HFF-Myc (cell line): ENCODE data around the gene PPP1R13L.

Source experiments
- DNase-seq: peaks from one replicate; pipeline ENCODE4 v3.0.0-alpha.2; 2011; ENCODE audit warnings: low read depth; ENCODE audit errors: extremely low read depth
- H3K4me3 ChIP-seq: replicated peaks from 2 replicates; pipeline ENCODE4 v1.5.1; 2011; ENCODE audit warnings: low read depth, mild to moderate bottlenecking, control low read depth, low read length
- TF ChIP-seq, protein P1 (sequence below): IDR thresholded peaks from 2 replicates; pipeline ENCODE4 v1.5.1; 2012; ENCODE audit warnings: mild to moderate bottlenecking, low read depth, low read length, control low read depth; ENCODE audit errors: missing control alignments

PPP1R13L gene, protein sequence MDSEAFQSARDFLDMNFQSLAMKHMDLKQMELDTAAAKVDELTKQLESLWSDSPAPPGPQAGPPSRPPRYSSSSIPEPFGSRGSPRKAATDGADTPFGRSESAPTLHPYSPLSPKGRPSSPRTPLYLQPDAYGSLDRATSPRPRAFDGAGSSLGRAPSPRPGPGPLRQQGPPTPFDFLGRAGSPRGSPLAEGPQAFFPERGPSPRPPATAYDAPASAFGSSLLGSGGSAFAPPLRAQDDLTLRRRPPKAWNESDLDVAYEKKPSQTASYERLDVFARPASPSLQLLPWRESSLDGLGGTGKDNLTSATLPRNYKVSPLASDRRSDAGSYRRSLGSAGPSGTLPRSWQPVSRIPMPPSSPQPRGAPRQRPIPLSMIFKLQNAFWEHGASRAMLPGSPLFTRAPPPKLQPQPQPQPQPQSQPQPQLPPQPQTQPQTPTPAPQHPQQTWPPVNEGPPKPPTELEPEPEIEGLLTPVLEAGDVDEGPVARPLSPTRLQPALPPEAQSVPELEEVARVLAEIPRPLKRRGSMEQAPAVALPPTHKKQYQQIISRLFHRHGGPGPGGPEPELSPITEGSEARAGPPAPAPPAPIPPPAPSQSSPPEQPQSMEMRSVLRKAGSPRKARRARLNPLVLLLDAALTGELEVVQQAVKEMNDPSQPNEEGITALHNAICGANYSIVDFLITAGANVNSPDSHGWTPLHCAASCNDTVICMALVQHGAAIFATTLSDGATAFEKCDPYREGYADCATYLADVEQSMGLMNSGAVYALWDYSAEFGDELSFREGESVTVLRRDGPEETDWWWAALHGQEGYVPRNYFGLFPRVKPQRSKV

GRCh38 chr19:45404557-45405434 is at the start of gene PPP1R13L:
Gene PPP1R13L (minus strand): TSS chr19:45405069. CDS start chr19:45398318, 6,751 bp downstream.
- TF ChIP-seq, protein P1, sequence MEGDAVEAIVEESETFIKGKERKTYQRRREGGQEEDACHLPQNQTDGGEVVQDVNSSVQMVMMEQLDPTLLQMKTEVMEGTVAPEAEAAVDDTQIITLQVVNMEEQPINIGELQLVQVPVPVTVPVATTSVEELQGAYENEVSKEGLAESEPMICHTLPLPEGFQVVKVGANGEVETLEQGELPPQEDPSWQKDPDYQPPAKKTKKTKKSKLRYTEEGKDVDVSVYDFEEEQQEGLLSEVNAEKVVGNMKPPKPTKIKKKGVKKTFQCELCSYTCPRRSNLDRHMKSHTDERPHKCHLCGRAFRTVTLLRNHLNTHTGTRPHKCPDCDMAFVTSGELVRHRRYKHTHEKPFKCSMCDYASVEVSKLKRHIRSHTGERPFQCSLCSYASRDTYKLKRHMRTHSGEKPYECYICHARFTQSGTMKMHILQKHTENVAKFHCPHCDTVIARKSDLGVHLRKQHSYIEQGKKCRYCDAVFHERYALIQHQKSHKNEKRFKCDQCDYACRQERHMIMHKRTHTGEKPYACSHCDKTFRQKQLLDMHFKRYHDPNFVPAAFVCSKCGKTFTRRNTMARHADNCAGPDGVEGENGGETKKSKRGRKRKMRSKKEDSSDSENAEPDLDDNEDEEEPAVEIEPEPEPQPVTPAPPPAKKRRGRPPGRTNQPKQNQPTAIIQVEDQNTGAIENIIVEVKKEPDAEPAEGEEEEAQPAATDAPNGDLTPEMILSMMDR: no peak
- DNase-seq: no peak
- H3K4me3 ChIP-seq: peak within 1 kb of the TSS; percentile 82

GRCh38 chr19:45451850-45452387 is 47.0 kb upstream of the PPP1R13L start:
- no peak overlapping the region for H3K4me3 ChIP-seq
- TF ChIP-seq, protein P1: no peak
- DNase-seq: no peak

- peak overlapping the region; percentile 51 for H3K4me3 ChIP-seq
- TF ChIP-seq, protein P1: no peak
- no peak for DNase-seq
Observed at GRCh38 chr19:45451131-45451849, 46.4 kb upstream of the PPP1R13L start.

- H3K4me3 ChIP-seq: peak overlapping the region; percentile 51
- TF ChIP-seq, protein P1: no peak
- no peak for DNase-seq
Observed at GRCh38 chr19:45450012-45450333, 45.1 kb upstream of the PPP1R13L start.

DNA sequence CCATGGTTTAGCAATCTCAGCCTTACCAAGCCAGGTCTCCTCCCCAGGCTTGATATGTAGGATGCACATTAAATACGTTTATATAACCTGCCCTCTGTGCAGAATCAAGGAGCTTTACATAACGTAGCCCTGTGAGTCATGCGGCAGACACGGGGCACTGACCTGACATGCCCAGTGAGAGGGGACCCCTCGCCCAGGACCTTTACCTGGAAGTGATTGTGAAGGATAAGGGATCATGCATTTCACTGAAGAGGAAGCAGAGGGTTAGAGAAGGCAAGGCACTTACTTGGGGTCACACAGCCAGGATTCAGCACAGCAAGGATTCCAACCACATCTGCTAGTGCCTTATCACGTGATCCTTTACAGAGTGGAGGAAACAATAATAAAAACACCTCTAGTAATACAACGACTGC is 44.0 kb upstream of the PPP1R13L start:
- TF ChIP-seq, protein P1: no peak
- no peak for DNase-seq
- H3K4me3 ChIP-seq: no peak overlapping the region

GRCh38 chr19:45448425-45448756 is 43.5 kb upstream of the PPP1R13L start:
- DNase-seq: no peak
- no peak overlapping the region for H3K4me3 ChIP-seq
- TF ChIP-seq, protein P1: no peak
